ENCODE measurements around the gene MOSPD3.

- no peak for TF ChIP-seq FOSL2 (IDR thresholded peaks at IDR 0.05; ENCODE audit: borderline replicate concordance, low read depth)
- TF ChIP-seq CTCF (IDR thresholded peaks at IDR 0.05): no peak
- no peak for TF ChIP-seq MAX (IDR thresholded peaks at IDR 0.05; ENCODE audit: low read depth)
- TF ChIP-seq POLR2AphosphoS5 (IDR thresholded peaks at IDR 0.05; ENCODE audit: low read depth, low read length): no peak
- TF ChIP-seq NRF1 (IDR thresholded peaks at IDR 0.05; ENCODE audit: low read depth, low read length): no peak
- no peak for TF ChIP-seq GATA2 (CRISPR knock-in tag; IDR thresholded peaks at IDR 0.05)
- TF ChIP-seq MXI1 (IDR thresholded peaks at IDR 0.05; ENCODE audit: low read depth, low read length): no peak
- TF ChIP-seq RAD21 (IDR thresholded peaks at IDR 0.05; ENCODE audit: low read length): no peak
- no peak for TF ChIP-seq PBX3 (IDR thresholded peaks at IDR 0.05)
- TF ChIP-seq FOXJ3 (CRISPR knock-in tag; IDR thresholded peaks at IDR 0.05): no peak
- TF ChIP-seq JUND (IDR thresholded peaks at IDR 0.05): no peak
Observed at GRCh38 chr7:100583132-100584053, 28.9 kb upstream of the MOSPD3 start.

All from SK-N-SH (cell line).